Activated CD4-positive, CD25-positive, alpha-beta regulatory T cell (primary cell): Measurements from ENCODE around the gene GPR146.

Source experiments
- DNase-seq, 4 experiments: peaks; one replicate each; lab custom pipeline; 2025; lab: John Stamatoyannopoulos, UW

GPR146 gene

GRCh38 chr7:1093916-1094508 is 49.7 kb downstream of the GPR146 start:
- DNase-seq: no peak

- DNase-seq: no peak
These were observed 50.5 kb downstream of the GPR146 start for GRCh38 chr7:1094870-1095269.

DNA sequence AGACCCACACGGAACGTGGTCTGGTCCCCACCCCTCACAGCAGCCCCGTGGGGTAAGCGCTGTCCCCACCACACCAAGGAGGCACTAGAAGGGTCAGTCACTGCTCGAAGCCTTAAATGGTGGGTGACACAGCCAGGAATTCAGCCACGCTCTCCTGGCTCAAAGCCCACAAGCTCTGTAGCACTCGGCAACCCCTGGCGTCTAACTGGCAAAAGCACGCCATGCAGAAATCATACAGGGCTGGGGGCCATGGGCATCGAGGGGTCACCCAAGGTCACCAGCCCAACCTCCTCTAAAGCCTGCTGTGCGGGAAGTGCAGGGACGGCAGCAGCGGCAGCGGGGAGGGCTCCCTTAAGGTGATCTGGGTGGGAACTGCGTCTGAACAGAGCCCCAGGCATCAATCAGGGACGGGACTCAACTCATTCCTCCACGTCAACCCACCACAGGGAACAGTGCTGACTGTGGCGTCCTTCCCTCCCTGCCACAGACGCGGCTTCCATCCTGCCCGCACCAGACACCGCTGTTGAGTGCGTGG is 51.3 kb downstream of the GPR146 start:
- DNase-seq: no peak

DNA sequence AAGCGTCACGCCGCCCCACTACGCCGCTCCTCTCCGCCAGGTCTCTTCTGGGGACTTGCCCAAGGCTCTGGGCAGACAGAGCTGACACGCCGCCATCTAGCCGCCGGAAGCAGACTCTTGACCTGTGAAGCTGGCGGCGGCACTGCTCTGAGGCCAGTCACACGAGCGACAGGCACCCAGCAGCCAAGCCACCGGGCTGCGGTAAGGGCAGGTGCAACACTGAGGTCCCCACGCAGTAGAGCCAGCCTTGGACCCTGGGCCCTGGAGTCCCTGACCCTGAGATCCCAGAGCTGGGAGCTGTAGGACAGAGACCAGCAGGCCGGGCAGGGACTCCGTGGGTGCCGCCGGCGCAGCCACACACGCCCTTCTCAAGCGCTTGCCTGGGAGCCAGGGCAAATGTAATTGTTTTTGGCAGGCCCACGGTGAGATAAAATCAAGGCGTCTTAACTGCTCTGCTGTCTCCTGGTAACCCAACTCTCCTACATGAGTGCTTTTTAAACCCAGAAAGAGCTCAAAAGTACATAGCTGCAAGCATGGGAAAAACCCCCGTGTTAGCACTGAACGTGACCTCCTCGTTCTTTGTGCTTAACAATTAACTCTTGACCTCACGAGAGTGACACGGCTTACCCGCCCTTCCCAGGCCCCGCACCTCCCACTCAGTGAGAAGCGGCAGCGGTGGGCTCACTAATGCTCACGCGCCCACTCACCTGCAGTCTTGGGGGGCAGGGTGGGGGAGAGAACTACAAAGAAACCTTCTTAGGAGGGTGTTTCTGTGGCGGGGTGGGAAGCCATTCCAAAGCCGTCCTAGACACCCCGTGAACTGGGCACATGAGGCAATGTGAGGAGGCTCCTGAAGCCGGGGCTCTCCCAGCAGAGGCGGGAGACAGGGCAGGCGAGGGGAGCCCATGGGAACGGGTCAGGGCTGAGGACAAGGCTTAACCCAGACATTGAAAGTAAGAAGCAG is 52.1 kb downstream of the GPR146 start:
- DNase-seq: no peak

GRCh38 chr7:1097120-1097504 is 52.8 kb downstream of the GPR146 start:
- DNase-seq: no peak

DNA sequence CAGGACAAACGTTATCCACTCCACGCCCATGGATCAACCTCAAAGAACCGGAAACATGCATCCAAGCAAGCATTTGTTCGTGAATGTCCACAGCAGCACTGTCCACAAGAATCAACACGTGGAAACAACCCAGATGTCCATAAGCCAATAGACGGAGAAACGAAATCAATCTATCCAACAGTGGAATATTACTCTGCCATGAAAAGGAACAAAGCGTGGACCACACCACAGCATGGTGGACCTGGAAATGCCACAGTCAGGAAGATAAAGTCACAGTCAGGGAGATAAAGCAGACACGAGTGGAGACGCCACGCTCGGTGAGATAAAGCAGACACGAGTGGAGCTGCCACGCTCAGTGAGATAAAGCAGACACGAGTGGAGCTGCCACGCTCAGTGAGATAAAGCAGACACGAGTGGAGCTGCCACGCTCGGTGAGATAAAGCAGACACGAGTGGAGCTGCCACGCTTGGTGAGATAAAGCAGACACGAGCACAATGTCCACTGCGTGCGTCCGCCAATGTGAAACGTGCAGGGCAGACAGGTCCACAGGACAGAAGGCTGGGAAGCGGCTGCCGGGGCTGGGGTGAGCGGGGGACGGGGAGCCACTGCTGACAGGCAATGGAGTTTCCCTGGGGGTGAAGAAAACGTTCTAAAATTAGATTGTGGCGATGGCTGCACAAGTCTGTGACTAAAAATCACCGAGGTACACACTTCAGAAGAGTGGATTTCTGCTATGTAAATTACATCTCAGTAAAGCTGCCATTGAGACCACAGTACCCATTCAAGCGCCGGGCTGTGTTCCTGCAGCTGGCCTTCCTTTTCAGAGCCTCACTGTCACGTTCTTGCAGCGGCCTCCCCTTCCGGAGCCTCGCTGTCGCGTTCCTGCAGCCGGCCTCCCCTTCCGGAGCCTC is 54.2 kb downstream of the GPR146 start:
- no peak for DNase-seq

DNA sequence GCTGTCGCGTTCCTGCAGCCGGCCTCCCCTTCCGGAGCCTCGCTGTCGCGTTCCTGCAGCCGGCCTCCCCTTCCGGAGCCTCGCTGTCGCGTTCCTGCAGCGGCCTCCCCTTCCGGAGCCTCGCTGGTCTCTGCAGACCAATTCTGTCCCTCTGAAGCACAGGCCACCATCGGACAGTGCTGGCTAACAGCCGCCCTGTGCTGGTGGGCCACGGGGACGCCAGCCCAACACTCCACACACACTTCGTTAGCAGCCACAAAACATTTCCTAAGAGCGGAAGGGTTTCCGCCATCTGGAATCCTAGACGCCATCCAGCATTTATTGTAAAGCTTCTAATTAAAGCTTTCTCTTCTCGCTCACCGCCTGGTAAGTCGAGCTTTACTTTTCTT is 54.8 kb downstream of the GPR146 start:
- no peak for DNase-seq

DNA sequence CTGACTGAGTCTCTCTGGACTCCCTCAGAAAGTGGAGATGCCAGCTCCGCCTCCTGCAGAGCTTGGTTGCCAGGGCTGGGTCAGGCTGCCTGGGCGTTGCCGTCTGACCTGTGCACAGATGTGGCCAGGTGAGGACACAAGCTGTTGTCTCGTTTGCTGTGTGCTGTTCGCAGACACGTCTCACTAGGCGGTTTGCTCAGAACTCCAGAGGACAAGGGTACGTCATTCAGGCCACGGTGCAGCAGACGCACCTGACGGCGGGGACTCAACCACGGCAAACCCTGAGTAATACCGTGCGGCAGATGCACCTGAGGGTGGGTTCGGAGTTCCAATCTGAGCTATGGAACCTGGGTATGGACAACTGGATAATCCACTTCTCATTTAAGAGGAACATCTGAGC is 55.3 kb downstream of the GPR146 start:
- DNase-seq: no peak

DNA sequence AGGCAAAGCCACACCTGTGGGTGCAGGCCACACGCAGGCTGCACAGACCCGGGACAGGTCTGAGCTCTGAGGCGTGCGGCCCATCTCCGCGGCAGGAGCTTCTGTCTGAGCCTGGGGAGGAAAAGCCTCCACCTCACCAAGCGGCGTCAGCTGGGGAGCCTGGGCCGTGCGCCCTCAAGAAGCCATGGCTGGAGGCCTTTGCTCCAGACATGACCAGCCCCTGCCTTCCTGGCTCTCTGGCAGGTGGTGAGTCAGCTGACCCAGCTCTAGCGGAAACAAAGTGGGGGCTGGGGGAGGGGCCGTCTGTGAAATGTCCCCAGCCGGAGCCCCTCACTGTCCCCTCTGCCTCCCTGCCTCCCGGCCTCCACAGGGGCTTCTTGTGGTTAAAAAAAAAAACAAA is 56.0 kb downstream of the GPR146 start:
- DNase-seq: no peak

- no peak for DNase-seq
These were observed 56.7 kb downstream of the GPR146 start for GRCh38 chr7:1100834-1101562.

GRCh38 chr7:1101563-1102431 is 57.5 kb downstream of the GPR146 start:
- DNase-seq: no peak

GRCh38 chr7:1103009-1103788 is 58.9 kb downstream of the GPR146 start:
- no peak for DNase-seq

DNA sequence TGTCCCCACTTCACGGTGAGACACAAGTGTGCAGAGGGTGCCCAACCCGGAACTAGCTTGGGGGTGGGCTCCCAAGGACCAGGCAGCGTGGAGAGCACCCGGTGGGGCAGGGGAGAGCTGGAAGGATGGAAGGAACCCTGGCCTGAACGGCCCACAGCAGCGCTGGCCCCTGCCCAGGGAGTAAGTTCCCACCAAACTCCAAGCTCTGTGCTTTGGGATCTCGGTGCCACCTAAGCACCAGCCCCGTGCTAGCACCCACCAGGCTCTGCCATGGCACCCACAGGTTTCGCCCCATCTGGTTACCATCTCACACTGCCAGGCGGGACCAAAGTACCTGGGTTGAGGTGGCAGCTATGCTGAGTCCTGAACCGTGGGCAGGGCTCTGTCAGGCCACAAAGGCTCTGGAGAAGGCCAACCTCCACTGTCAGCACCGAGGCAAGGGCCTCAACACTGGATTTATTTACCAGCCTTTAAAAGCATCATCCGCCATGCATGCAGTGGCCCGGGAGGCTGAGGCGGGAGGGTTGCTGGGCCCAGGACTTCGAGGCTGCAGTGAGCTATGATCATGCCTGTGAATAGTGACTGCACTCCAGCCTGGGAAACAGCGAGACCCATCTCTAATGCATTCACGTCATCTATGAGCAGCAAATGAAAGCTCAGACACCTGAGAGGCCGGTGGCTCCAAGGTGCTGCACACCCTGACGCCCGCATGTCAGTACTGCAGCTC is 59.6 kb downstream of the GPR146 start:
- DNase-seq: no peak

GRCh38 chr7:1104516-1105179 is 60.3 kb downstream of the GPR146 start:
- no peak for DNase-seq

DNA sequence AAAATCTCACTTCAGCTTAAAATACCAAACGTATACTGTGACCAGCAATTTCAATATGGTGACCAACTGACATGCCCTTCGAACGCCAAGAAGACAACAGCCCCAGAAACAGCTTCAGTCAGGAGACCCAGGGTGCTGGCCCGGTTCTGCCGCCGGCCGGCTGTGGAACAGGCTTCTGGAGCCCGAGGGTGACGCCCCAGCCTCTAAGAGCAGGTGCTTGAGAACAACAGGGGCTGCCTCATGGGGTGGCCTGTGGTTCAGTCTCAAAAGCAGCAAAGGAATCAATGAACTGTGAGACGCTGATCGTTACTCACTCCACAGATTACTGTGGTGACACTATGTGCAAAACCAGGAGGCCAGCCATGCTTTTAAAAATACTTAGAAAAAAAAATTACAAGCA is 60.8 kb downstream of the GPR146 start:
- no peak for DNase-seq

DNA sequence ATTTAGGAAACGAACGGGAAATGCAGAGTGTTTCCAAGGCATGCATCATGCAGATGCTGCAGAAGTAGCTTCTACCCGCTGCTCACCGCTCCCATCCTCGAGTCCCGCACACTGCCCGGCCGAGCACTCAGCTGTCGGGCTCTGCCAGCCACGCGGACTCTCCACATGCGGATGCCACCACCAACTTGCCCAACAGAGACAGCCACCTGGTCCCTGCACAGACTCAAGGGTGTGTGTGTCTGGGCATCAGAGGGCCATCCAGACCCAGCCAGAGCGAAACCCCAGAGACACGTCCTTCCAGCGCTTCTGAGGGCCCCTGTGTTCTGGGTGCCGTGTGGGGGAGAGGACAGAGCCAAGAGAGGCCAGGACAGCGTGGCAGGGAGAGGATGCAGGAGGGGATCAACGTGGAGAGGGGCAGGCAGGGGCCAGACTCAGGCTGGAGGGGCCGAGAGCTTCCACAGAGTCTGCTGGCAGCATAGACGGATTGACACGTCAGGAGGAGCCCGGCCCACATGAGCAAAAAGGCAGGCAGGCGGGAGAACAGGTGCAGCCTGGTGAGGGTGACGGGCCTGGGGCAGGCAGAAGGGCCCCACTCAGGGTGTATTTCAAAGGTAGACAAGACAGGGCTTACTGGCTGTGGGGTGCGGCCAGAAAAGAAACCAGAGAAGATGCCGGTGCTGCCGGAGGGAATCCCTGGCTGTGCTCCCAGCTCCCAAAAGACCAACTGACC is 61.9 kb downstream of the GPR146 start:
- no peak for DNase-seq

DNA sequence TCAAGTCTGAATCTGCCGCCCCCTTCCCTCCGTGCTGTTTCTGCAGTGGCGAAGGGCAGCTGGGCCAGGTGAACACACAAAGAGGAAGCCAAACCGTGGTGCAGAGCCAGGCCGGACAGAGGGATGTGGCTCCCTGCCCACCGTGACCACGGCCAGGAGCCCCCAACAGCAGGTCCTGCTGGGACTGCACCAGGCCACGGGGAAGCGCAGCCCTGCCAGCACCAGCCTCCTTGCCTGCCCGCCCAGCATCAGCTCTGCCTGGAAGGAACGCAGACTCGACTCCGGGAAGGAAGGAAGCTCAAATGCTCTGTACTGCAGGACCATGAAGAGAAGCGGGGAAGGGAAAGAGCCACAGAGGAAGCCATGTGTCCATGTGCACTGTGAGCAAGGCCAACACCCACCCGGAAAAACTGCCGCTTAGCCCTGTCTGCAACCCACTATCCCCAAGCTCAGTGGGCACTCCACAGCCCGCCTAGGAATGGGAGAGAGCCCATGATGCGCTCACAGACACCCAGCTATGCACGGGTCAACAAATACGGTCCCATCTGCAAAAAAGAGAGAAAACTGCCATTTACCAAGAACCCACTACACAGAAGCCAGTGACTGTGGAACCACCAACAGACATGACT is 62.6 kb downstream of the GPR146 start:
- no peak for DNase-seq
